ENCODE measurements around the gene VANGL1.

Gene VANGL1

GRCh38 chr1:115702959-115703358 lies 61.2 kb downstream of the VANGL1 start:
- TF ChIP-seq, protein P1, sequence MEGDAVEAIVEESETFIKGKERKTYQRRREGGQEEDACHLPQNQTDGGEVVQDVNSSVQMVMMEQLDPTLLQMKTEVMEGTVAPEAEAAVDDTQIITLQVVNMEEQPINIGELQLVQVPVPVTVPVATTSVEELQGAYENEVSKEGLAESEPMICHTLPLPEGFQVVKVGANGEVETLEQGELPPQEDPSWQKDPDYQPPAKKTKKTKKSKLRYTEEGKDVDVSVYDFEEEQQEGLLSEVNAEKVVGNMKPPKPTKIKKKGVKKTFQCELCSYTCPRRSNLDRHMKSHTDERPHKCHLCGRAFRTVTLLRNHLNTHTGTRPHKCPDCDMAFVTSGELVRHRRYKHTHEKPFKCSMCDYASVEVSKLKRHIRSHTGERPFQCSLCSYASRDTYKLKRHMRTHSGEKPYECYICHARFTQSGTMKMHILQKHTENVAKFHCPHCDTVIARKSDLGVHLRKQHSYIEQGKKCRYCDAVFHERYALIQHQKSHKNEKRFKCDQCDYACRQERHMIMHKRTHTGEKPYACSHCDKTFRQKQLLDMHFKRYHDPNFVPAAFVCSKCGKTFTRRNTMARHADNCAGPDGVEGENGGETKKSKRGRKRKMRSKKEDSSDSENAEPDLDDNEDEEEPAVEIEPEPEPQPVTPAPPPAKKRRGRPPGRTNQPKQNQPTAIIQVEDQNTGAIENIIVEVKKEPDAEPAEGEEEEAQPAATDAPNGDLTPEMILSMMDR (conservative IDR thresholded peaks at IDR 0.05; ENCODE audit: low read length) = no peak
- DNase-seq (ENCODE audit: low read depth) = no peak
- no peak overlapping the region for H3K4me3 ChIP-seq (ENCODE audit: low read length)

GRCh38 chr1:115705085-115705951 lies 63.5 kb downstream of the VANGL1 start:
- DNase-seq (ENCODE audit: low read depth) = no peak
- no peak overlapping the region for H3K4me3 ChIP-seq (ENCODE audit: low read length)
- TF ChIP-seq, protein P1 (conservative IDR thresholded peaks at IDR 0.05; ENCODE audit: low read length) = no peak

DNA sequence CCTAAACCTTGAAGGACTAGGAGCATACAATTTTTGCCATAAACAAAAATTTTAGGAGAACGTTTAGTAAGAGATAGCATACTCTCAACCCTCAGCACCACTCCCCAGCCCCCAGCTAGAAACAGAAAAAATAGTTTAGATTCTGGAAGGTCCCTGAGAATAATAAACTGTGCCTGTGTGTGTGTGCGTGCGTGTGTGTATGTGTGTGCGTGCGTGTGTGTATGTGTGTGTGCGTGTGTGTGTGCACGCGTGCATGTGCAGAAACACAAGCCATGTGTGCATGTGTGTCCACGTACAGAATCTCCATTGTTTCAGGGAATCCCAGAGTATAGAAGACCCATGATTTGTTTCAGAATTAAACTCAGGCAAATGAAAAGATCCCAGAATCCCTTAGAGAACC lies 64.2 kb downstream of the VANGL1 start:
- H3K4me3 ChIP-seq (ENCODE audit: low read length) = no peak overlapping the region
- TF ChIP-seq, protein P1 (conservative IDR thresholded peaks at IDR 0.05; ENCODE audit: low read length) = no peak
- no peak for DNase-seq (ENCODE audit: low read depth)

GRCh38 chr1:115706587-115707425 lies 65.0 kb downstream of the VANGL1 start:
- no peak overlapping the region for H3K4me3 ChIP-seq (ENCODE audit: low read length)
- peak; percentile 54 for DNase-seq (ENCODE audit: low read depth)
- TF ChIP-seq, protein P1 (conservative IDR thresholded peaks at IDR 0.05; ENCODE audit: low read length) = peak; percentile 71

GRCh38 chr1:115710859-115711624 lies 69.3 kb downstream of the VANGL1 start:
- no peak overlapping the region for H3K4me3 ChIP-seq (ENCODE audit: low read length)
- no peak for DNase-seq (ENCODE audit: low read depth)
- TF ChIP-seq, protein P1 (conservative IDR thresholded peaks at IDR 0.05; ENCODE audit: low read length) = no peak

- TF ChIP-seq, protein P1 (conservative IDR thresholded peaks at IDR 0.05; ENCODE audit: low read length) = no peak
- no peak overlapping the region for H3K4me3 ChIP-seq (ENCODE audit: low read length)
- DNase-seq (ENCODE audit: low read depth) = no peak
These were observed 71.3 kb downstream of the VANGL1 start for GRCh38 chr1:115712911-115713609.

Data from AG10803 (cell line).